NCI-H2227 treated with DMSO at 0.1 percent for 48 hours (cell line): ENCODE results near the gene CD72.
"Not testable (repeated sequence)": the region's sequence is repeated elsewhere in the genome, so short reads cannot be mapped to it uniquely, and the experiment has no call there.

Experiments
- DNase-seq: peaks from one replicate; lab custom pipeline; 2025; lab: John Stamatoyannopoulos, UW

CD72 gene

GRCh38 chr9:35649431-35650340 lies 31.5 kb upstream of the CD72 start:
- DNase-seq = no peak

GRCh38 chr9:35646533-35647265 lies 28.5 kb upstream of the CD72 start:
- DNase-seq = peak; percentile 74

- DNase-seq = peak; percentile 49
These were observed 27.9 kb upstream of the CD72 start for GRCh38 chr9:35646153-35646532.

- DNase-seq = not testable (repeated sequence)
These were observed 27.5 kb upstream of the CD72 start for GRCh38 chr9:35645736-35646135.

- no peak for DNase-seq
These were observed 24.8 kb upstream of the CD72 start for GRCh38 chr9:35643046-35643445.

GRCh38 chr9:35641478-35641877 lies 23.3 kb upstream of the CD72 start:
- DNase-seq = not testable (repeated sequence)

GRCh38 chr9:35640431-35640830 lies 22.2 kb upstream of the CD72 start:
- not testable (repeated sequence) for DNase-seq

- no peak for DNase-seq
These were observed 21.4 kb upstream of the CD72 start for GRCh38 chr9:35639631-35640030.

GRCh38 chr9:35639225-35639624 lies 21.0 kb upstream of the CD72 start:
- DNase-seq = not testable (repeated sequence)

GRCh38 chr9:35638751-35639150 lies 20.5 kb upstream of the CD72 start:
- DNase-seq = not testable (repeated sequence)

GRCh38 chr9:35637427-35637955 lies 19.3 kb upstream of the CD72 start:
- not testable (repeated sequence) for DNase-seq

- not testable (repeated sequence) for DNase-seq
These were observed 18.6 kb upstream of the CD72 start for GRCh38 chr9:35636877-35637246.

- DNase-seq = no peak
These were observed 18.1 kb upstream of the CD72 start for GRCh38 chr9:35636135-35636876.

GRCh38 chr9:35635730-35636129 lies 17.5 kb upstream of the CD72 start:
- no peak for DNase-seq

GRCh38 chr9:35629597-35629996 lies 11.4 kb upstream of the CD72 start:
- DNase-seq = no peak

GRCh38 chr9:35628389-35628991 lies 10.3 kb upstream of the CD72 start:
- DNase-seq = no peak

- no peak for DNase-seq
These were observed 9.4 kb upstream of the CD72 start for GRCh38 chr9:35627575-35627974.

- DNase-seq = no peak
These were observed 1.6 kb upstream of the CD72 start for GRCh38 chr9:35619800-35620158.

- DNase-seq = no peak
These were observed 914 bp upstream of the CD72 start for GRCh38 chr9:35618854-35619799.

- DNase-seq = no peak
These were observed 665 bp downstream of the CD72 start for GRCh38 chr9:35617548-35617947.
